Prostate gland (tissue), 2 donors: ENCODE results near the gene FHOD1. TPM values are rescaled to one million over a fixed set of nuclear protein-coding genes. Genes with fewer than 3 reads are reported as not detected.

ENCODE experiments used
- DNase-seq: peaks from one replicate; pipeline ENCODE4 v3.0.0-alpha.2; 2019; ENCODE audit warnings: low spot score
- H3K27ac ChIP-seq, 2 donors: fragments of 200-600 bp; sonication (generic); 2 replicates each; pipeline ENCODE4 v1.5.1; 2017 to 2019
- H3K27me3 ChIP-seq: fragments of 200-600 bp; sonication (generic); replicated peaks from 2 replicates; pipeline ENCODE4 v1.5.1; 2019; ENCODE audit not compliant: insufficient read depth
- H3K36me3 ChIP-seq, 2 donors: fragments of 200-600 bp; sonication (generic); 1 replicate in 1 of 2; 2 replicates in 1 of 2; pipeline versions ENCODE4 v1.5.1 to v1.8.1; 2017 to 2019
- H3K4me1 ChIP-seq: fragments of 200-600 bp; sonication (generic); replicated peaks from 2 replicates; pipeline ENCODE4 v1.5.1; 2019
- H3K4me3 ChIP-seq, 2 donors: fragments of 200-600 bp; sonication (generic); 2 replicates each; pipeline ENCODE4 v1.5.1; 2017 to 2019
- H3K9me3 ChIP-seq: fragments of 200-600 bp; sonication (generic); 2 replicates; pipeline ENCODE4 v1.5.1; 2017
- POLR2A ChIP-seq: fragments of 450-650 bp; IDR thresholded peaks from one replicate; pipeline ENCODE4 v1.6.1; 2016; ENCODE audit warnings: antibody characterized with exemption, mild to moderate bottlenecking
- POLR2AphosphoS5 ChIP-seq: sonication (generic); formaldehyde crosslinking; IDR thresholded peaks from one replicate; pipeline ENCODE4 v1.6.1; 2017; ENCODE audit warnings: antibody characterized with exemption
- WGBS: methylation state at CpG from one replicate; pipeline ENCODE4 v1.1.5; 2018; 5-methylcytosine and 5-hydroxymethylcytosine counted together
- intact Hi-C: fragments of 100-400 bp; cut with DNase I; formaldehyde crosslinking; loops from one replicate; pipeline ENCODE4 v1.14.2; 2022
- total RNA-seq, 2 donors: library from RNA; depleted of rRNA; stranded (reverse); fragments of >200 nt; gene quantifications; one replicate each; pipeline ENCODE4 v1.1.0, GENCODE V29; 2016
- TF ChIP-seq, protein P1 (sequence below), 4 experiments: fragments of 200-600 bp in 2 of 4; fragments of 450-650 bp in 2 of 4; sonication (generic) in 2 of 4; IDR thresholded peaks; 1 replicate in 3 of 4; 2 replicates in 1 of 4; pipeline ENCODE4 v1.5.1; 2016 to 2019; ENCODE audit warnings: antibody characterized with exemption in 4 of 4, mild to moderate bottlenecking in 2 of 4, moderate library complexity in 2 of 4

Gene FHOD1
- total RNA-seq, 2 donors from 2014 or later = 11.2 to 46.1 TPM

DNA sequence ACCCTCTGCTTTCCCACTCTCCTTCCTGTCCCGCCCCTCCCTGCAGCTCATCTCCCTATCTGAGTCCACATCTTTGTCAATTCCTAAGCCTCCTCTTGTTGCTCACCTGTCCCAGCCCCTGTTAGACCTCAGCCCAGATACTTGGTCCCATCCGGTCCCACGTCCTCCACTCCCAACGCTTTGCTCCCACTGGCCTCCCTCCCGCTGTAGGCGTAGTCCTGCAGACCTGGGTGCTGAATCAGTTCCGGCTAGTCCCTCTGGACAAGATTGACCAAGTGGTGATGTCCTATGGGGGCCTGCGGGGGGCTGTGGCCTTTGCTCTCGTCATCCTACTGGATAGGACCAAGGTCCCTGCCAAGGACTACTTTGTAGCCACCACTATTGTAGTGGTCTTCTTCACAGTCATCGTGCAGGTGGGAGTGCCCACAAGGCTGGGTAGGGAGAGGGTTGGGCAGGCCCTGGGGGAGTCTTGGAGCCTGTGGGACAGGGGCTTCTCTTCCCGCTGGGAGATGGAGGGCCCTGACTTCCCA is 9.5 kb upstream of the FHOD1 start:
- Histone ChIP-seq H3K9me3 (no peaks in the 10 kb centered on the region), H3K27ac (no peak overlapping the region), H3K36me3 (no peaks in the 10 kb centered on the region), H3K27me3 (no peaks in the 10 kb centered on the region), H3K4me1 (no peaks in the 10 kb centered on the region), H3K4me3 (no peak overlapping the region)
- no peak for DNase-seq
- TF ChIP-seq POLR2AphosphoS5 (no peak), POLR2A (no peak)
- TF ChIP-seq, protein P1, sequence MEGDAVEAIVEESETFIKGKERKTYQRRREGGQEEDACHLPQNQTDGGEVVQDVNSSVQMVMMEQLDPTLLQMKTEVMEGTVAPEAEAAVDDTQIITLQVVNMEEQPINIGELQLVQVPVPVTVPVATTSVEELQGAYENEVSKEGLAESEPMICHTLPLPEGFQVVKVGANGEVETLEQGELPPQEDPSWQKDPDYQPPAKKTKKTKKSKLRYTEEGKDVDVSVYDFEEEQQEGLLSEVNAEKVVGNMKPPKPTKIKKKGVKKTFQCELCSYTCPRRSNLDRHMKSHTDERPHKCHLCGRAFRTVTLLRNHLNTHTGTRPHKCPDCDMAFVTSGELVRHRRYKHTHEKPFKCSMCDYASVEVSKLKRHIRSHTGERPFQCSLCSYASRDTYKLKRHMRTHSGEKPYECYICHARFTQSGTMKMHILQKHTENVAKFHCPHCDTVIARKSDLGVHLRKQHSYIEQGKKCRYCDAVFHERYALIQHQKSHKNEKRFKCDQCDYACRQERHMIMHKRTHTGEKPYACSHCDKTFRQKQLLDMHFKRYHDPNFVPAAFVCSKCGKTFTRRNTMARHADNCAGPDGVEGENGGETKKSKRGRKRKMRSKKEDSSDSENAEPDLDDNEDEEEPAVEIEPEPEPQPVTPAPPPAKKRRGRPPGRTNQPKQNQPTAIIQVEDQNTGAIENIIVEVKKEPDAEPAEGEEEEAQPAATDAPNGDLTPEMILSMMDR (IDR thresholded peaks at IDR 0.05) = no peak
- WGBS = 94% methylated on average over 11 of the region's 11 CpGs
- intact Hi-C loops = loop anchor here (5.0 kb wide), 1 partner anchor 141 kb away; no protein-coding TSS in a partner anchor

DNA sequence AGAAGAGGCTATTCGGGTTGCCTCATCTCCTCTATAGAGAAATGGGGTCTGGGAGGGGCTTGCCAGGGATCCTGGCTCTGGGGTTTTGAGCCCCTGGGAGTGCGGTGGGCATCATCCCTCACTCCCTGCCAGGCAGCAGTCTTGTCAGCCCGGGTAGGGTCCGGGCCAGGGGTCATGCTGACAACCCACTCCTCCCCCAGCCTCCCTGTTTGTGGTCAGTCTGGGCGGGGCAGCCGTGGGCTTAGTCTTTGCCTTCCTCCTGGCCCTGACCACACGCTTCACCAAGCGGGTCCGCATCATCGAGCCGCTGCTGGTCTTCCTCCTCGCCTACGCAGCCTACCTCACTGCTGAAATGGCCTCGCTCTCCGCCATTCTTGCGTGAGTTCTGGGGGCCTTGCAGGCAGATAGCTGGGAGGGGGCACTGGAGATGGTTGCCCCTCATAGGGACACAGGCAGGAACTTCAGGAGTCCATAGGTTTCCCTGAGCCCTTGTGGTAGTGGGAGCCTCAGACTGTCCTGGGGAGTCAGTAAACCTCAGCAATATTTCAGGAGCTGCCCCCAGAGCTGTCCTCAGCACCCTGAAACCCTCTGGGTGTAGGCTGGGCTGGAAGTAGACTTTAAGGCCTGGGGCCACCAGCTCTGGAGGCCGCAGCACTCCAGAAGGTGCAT is 8.4 kb upstream of the FHOD1 start:
- WGBS = 93% methylated on average over 15 of the region's 17 CpGs
- H3K9me3 ChIP-seq = no peaks in the 10 kb centered on the region
- H3K4me1 ChIP-seq = no peaks in the 10 kb centered on the region
- no peak overlapping the region for H3K27ac ChIP-seq
- TF ChIP-seq POLR2AphosphoS5 = no peak
- no peak for TF ChIP-seq POLR2A
- TF ChIP-seq, protein P1 (IDR thresholded peaks at IDR 0.05) = no peak
- no peaks in the 10 kb centered on the region for H3K27me3 ChIP-seq
- DNase-seq = no peak
- intact Hi-C loops = loop anchor here (5.0 kb wide), 1 partner anchor 142 kb away; no protein-coding TSS in a partner anchor
- no peaks in the 10 kb centered on the region for H3K36me3 ChIP-seq
- no peak overlapping the region for H3K4me3 ChIP-seq

DNA sequence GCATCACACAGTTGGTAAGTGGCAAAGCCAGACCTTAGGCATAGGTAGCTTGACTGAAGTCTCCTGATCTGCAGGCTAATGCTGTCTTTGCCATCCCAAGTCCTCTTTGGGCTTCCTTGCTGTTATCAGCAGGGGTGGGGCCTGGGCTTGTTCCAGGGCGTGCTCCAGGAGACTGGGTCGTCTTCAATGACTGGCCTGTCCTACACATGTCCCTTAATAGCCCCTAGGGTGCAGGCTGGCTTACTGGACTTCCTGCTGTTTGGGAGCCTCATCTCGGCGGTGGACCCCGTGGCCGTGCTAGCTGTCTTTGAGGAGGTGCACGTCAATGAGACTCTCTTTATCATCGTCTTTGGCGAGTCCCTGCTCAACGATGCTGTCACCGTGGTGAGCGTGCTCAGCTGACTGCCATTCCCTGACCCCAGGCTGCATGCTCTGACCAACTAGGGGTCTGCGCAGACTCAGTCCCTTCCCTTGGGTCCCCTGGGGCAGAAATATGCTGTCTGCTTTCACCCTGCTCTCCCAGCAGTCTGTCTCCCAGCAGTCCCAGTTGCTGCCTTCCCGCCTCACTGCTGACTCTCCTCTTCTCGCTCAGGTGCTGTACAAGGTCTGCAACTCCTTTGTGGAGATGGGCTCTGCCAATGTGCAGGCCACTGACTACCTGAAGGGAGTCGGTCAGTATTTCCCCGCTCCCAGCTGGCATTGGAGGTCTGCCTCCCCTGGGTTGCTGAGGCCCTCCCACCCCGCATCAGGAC is 7.7 kb upstream of the FHOD1 start:
- Histone ChIP-seq H3K9me3 (no peaks in the 10 kb centered on the region), H3K27ac (no peak overlapping the region), H3K4me3 (no peak overlapping the region), H3K36me3 (no peaks in the 10 kb centered on the region), H3K4me1 (no peaks in the 10 kb centered on the region), H3K27me3 (no peaks in the 10 kb centered on the region)
- WGBS = 87% methylated on average over 18 of the region's 18 CpGs
- no peak for DNase-seq
- intact Hi-C loops = loop anchor here (5.0 kb wide), 1 partner anchor 142 kb away; no protein-coding TSS in a partner anchor
- TF ChIP-seq POLR2AphosphoS5 (no peak), POLR2A (no peak)
- TF ChIP-seq, protein P1 (IDR thresholded peaks at IDR 0.05) = no peak

DNA sequence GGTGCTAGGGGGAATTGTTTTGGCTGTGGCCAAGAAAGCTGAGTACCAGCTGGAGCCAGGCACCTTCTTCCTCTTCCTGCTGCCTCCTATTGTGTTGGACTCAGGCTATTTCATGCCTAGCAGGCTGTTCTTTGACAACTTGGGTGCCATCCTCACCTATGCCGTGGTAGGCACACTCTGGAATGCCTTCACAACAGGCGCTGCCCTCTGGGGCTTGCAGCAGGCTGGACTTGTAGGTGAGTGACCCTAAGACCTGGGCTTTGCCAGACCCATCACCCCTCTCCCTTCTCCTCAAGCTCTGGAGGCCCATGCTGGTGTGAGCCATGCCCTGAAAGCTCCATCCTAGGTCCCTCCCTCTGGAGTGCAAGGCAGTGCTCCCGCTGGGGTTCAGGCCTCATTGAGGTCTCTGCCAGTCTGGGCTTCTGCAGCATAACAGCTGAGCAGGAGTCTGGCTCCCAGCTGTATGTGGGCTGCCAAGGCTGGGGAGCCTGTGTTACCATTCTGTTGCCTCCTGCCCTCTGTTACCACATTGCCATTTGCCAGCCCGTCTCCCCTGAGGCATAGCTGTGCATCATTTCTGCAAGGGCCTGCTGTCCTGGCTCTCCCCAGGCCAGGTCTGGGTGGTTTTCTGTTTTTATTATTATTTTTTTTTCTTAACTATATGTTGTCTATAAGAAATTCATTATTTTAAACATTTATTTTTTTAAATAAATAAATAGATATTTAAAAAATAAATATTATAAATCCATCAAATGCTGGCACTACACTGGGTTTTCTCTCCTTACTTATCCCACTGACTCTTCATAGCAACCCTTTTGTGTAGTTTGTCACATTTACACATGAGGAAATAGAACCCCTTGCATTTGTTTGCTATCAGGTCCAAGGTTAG is 5.6 kb upstream of the FHOD1 start:
- H3K27me3 ChIP-seq = peaks cover 4% of the 10 kb centered on the region
- H3K36me3 ChIP-seq = no peaks in the 10 kb centered on the region
- H3K4me3 ChIP-seq = no peak overlapping the region
- no peak for DNase-seq
- no peaks in the 10 kb centered on the region for H3K9me3 ChIP-seq
- no peak overlapping the region for H3K27ac ChIP-seq
- no peaks in the 10 kb centered on the region for H3K4me1 ChIP-seq
- no peak for TF ChIP-seq POLR2AphosphoS5
- TF ChIP-seq, protein P1 (IDR thresholded peaks at IDR 0.05) = no peak
- no peak for TF ChIP-seq POLR2A
- intact Hi-C loops = no loop called here
- 80% methylated on average over 4 of the region's 4 CpGs for WGBS
